D341Med (cell line): ENCODE measurements around the gene TMBIM4.
"Not testable (repeated sequence)": the region's sequence is repeated elsewhere in the genome, so short reads cannot be mapped to it uniquely, and the experiment has no call there.

ENCODE experiments used
- DNase-seq: peaks from one replicate; pipeline ENCODE4 v3.0.0; 2012; ENCODE audit warnings: low spot score

Gene TMBIM4

GRCh38 chr12:66169221-66170170 lies at the start of gene TMBIM4:
TSS of gene TMBIM4 (minus strand) at chr12:66169996. CDS start at chr12:66169951, 45 bp downstream.
- DNase-seq = peak; percentile 92

- DNase-seq = no peak
Observed at GRCh38 chr12:66217342-66217917, 47.6 kb upstream of the TMBIM4 start.

- not testable (repeated sequence) for DNase-seq
Observed at GRCh38 chr12:66213011-66213410, 43.2 kb upstream of the TMBIM4 start.

GRCh38 chr12:66211573-66211972 lies 41.8 kb upstream of the TMBIM4 start:
- not testable (repeated sequence) for DNase-seq

- DNase-seq = no peak
Observed at GRCh38 chr12:66210840-66211239, 41.0 kb upstream of the TMBIM4 start.

- DNase-seq = no peak
Observed at GRCh38 chr12:66206141-66206540, 36.3 kb upstream of the TMBIM4 start.

- no peak for DNase-seq
Observed at GRCh38 chr12:66203820-66204219, 34.0 kb upstream of the TMBIM4 start.

GRCh38 chr12:66199831-66200509 lies 30.2 kb upstream of the TMBIM4 start:
- DNase-seq = no peak

GRCh38 chr12:66199141-66199540 lies 29.3 kb upstream of the TMBIM4 start:
- no peak for DNase-seq

GRCh38 chr12:66197495-66197921 lies 27.7 kb upstream of the TMBIM4 start:
- no peak for DNase-seq

GRCh38 chr12:66196806-66197205 lies 27.0 kb upstream of the TMBIM4 start:
- no peak for DNase-seq

GRCh38 chr12:66195242-66195641 lies 25.4 kb upstream of the TMBIM4 start:
- DNase-seq = no peak

- no peak for DNase-seq
Observed at GRCh38 chr12:66194122-66194521, 24.3 kb upstream of the TMBIM4 start.

GRCh38 chr12:66191547-66192126 lies 21.8 kb upstream of the TMBIM4 start:
- DNase-seq = no peak

GRCh38 chr12:66190519-66191370 lies 20.9 kb upstream of the TMBIM4 start:
- DNase-seq = no peak

GRCh38 chr12:66189889-66190288 lies 20.1 kb upstream of the TMBIM4 start:
- no peak for DNase-seq

GRCh38 chr12:66189486-66189843 lies 19.7 kb upstream of the TMBIM4 start:
- no peak for DNase-seq

- DNase-seq = peak; percentile 61
Observed at GRCh38 chr12:66188584-66189485, 19.0 kb upstream of the TMBIM4 start, which contains the start of gene IRAK3. TSS of gene IRAK3 (plus strand) at chr12:66189214. CDS start at chr12:66189300, 86 bp downstream.

GRCh38 chr12:66187821-66188220 lies 18.0 kb upstream of the TMBIM4 start:
- no peak for DNase-seq

GRCh38 chr12:66187036-66187435 lies 17.2 kb upstream of the TMBIM4 start:
- DNase-seq = no peak
